GM21717 (cell line): Measurements from ENCODE around the gene GLT8D1.
A peak's percentile ranks its signal among the peaks of the same experiment; 100 is the strongest.

ENCODE experiments used
- ATAC-seq: cut with Tn5 transposase; IDR thresholded peaks from one replicate; pipeline ENCODE4 v1.9.1; 2021; ENCODE audit warnings: mild to moderate bottlenecking, moderate library complexity; ENCODE audit not compliant: unreplicated experiment

GLT8D1 gene

GRCh38 chr3:52712291-52713212, 7.0 kb upstream of the GLT8D1 start:
- no peak for ATAC-seq

GRCh38 chr3:52710512-52710911, 4.9 kb upstream of the GLT8D1 start:
- ATAC-seq = no peak

GRCh38 chr3:52707585-52707984, 2.0 kb upstream of the GLT8D1 start:
- no peak for ATAC-seq

- ATAC-seq = no peak
Observed at GRCh38 chr3:52705438-52705687, 228 bp downstream of the GLT8D1 start.

GRCh38 chr3:52704611-52705437, 767 bp downstream of the GLT8D1 start:
- peak; percentile 11 for ATAC-seq

GRCh38 chr3:52703341-52703740, 2.2 kb downstream of the GLT8D1 start:
- ATAC-seq = no peak

- no peak for ATAC-seq
Observed at GRCh38 chr3:52697632-52697965, 8.0 kb downstream of the GLT8D1 start.

GRCh38 chr3:52696830-52697631, 8.6 kb downstream of the GLT8D1 start:
- ATAC-seq = no peak

GRCh38 chr3:52695798-52696671, 9.6 kb downstream of the GLT8D1 start:
- ATAC-seq = no peak

- no peak for ATAC-seq
Observed at GRCh38 chr3:52694528-52695189, 10.9 kb downstream of the GLT8D1 start.

GRCh38 chr3:52693071-52693470, 12.5 kb downstream of the GLT8D1 start:
- ATAC-seq = no peak

- no peak for ATAC-seq
Observed at GRCh38 chr3:52690560-52690959, 15.0 kb downstream of the GLT8D1 start.

GRCh38 chr3:52689151-52689550, 16.4 kb downstream of the GLT8D1 start:
- ATAC-seq = no peak

- ATAC-seq = no peak
Observed at GRCh38 chr3:52688266-52688665, 17.3 kb downstream of the GLT8D1 start.

- peak; percentile 52 for ATAC-seq
Observed at GRCh38 chr3:52685709-52686691, 19.6 kb downstream of the GLT8D1 start, which contains the start of the genes GNL3 and PBRM1. GNL3 (plus strand) TSS chr3:52686032; CDS start chr3:52686093, 61 bp downstream. PBRM1 (minus strand) TSS chr3:52685913.

GRCh38 chr3:52685285-52685708, 20.3 kb downstream of the GLT8D1 start:
- peak; percentile 61 for ATAC-seq

- ATAC-seq = no peak
Observed at GRCh38 chr3:52684184-52684583, 21.4 kb downstream of the GLT8D1 start.

- ATAC-seq = no peak
Observed at GRCh38 chr3:52683611-52684010, 22.0 kb downstream of the GLT8D1 start.

GRCh38 chr3:52682016-52682415, 23.6 kb downstream of the GLT8D1 start:
- ATAC-seq = no peak
